GM18873 (cell line): ENCODE measurements around the gene CCDC93.
"Not testable (repeated sequence)": the region's sequence is repeated elsewhere in the genome, so short reads cannot be mapped to it uniquely, and the experiment has no call there.

Source experiments
- ATAC-seq: cut with Tn5 transposase; IDR thresholded peaks from one replicate; pipeline ENCODE4 v1.9.1; 2021; ENCODE audit warnings: mild to moderate bottlenecking, moderate library complexity, moderate number of reproducible peaks; ENCODE audit not compliant: unreplicated experiment, low FRiP score

The CCDC93 gene

GRCh38 chr2:118046634-118047210, 32.9 kb upstream of the CCDC93 start:
- ATAC-seq, result no peak

GRCh38 chr2:118045286-118045685, 31.4 kb upstream of the CCDC93 start:
- no peak for ATAC-seq

GRCh38 chr2:118044854-118045253, 31.0 kb upstream of the CCDC93 start:
- no peak for ATAC-seq

GRCh38 chr2:118044103-118044716, 30.3 kb upstream of the CCDC93 start:
- no peak for ATAC-seq

- ATAC-seq, result no peak
These were observed 27.0 kb upstream of the CCDC93 start for GRCh38 chr2:118040891-118041290.

- ATAC-seq, result peak; percentile 91
These were observed 18.5 kb upstream of the CCDC93 start for GRCh38 chr2:118032169-118033013.

- no peak for ATAC-seq
These were observed 17.7 kb upstream of the CCDC93 start for GRCh38 chr2:118031566-118031965.

GRCh38 chr2:118029025-118029424, 15.2 kb upstream of the CCDC93 start:
- ATAC-seq, result no peak

GRCh38 chr2:118021356-118021755, 7.5 kb upstream of the CCDC93 start:
- ATAC-seq, result no peak

GRCh38 chr2:118019821-118020220, 6.0 kb upstream of the CCDC93 start:
- ATAC-seq, result no peak

GRCh38 chr2:118016911-118017310, 3.0 kb upstream of the CCDC93 start:
- no peak for ATAC-seq

GRCh38 chr2:118015761-118016160, 1.9 kb upstream of the CCDC93 start:
- ATAC-seq, result not testable (repeated sequence)

- no peak for ATAC-seq
These were observed 588 bp upstream of the CCDC93 start for GRCh38 chr2:118014492-118014824.

GRCh38 chr2:118013221-118013723, 598 bp downstream of the CCDC93 start:
- ATAC-seq, result peak; percentile 32

- no peak for ATAC-seq
These were observed 1.1 kb downstream of the CCDC93 start for GRCh38 chr2:118012778-118013177.

GRCh38 chr2:118010473-118010872, 3.4 kb downstream of the CCDC93 start:
- no peak for ATAC-seq

- ATAC-seq, result no peak
These were observed 7.0 kb downstream of the CCDC93 start for GRCh38 chr2:118006861-118007260.

GRCh38 chr2:118006326-118006725, 7.5 kb downstream of the CCDC93 start:
- no peak for ATAC-seq

- ATAC-seq, result peak; percentile 98
These were observed 10.5 kb downstream of the CCDC93 start for GRCh38 chr2:118003396-118003824.

GRCh38 chr2:118000041-118000440, 13.8 kb downstream of the CCDC93 start:
- no peak for ATAC-seq

GRCh38 chr2:117997872-117998454, 15.9 kb downstream of the CCDC93 start:
- no peak for ATAC-seq
